Ishikawa (cell line): Measurements from ENCODE around the gene MORN4.

Experiments used
- CEBPB ChIP-seq: IDR thresholded peaks from 2 replicates; pipeline ENCODE4 v1.6.1; 2012
- CREB1 ChIP-seq: IDR thresholded peaks from 2 replicates; pipeline ENCODE4 v1.6.1; 2012; ENCODE audit warnings: low read depth
- EGR1 ChIP-seq: IDR thresholded peaks from 2 replicates; pipeline ENCODE4 v1.6.1; 2012
- EP300 ChIP-seq: IDR thresholded peaks from 2 replicates; pipeline ENCODE4 v1.6.1; 2012; ENCODE audit warnings: borderline replicate concordance
- FOXM1 ChIP-seq: IDR thresholded peaks from 2 replicates; pipeline ENCODE4 v1.6.1; 2012; ENCODE audit warnings: low read depth, borderline replicate concordance
- MAX ChIP-seq: IDR thresholded peaks from 2 replicates; pipeline ENCODE4 v1.6.1; 2012
- NFIC ChIP-seq: IDR thresholded peaks from 2 replicates; pipeline ENCODE4 v1.6.1; 2012
- RAD21 ChIP-seq: IDR thresholded peaks from 2 replicates; pipeline ENCODE4 v1.6.1; 2012; ENCODE audit warnings: low read depth
- REST ChIP-seq: IDR thresholded peaks from 2 replicates; pipeline ENCODE4 v1.6.1; 2012; ENCODE audit warnings: low read depth, mild to moderate bottlenecking
- TAF1 ChIP-seq: IDR thresholded peaks from 2 replicates; pipeline ENCODE4 v1.6.1; 2012; ENCODE audit warnings: low read depth, mild to moderate bottlenecking
- TCF12 ChIP-seq: IDR thresholded peaks from 2 replicates; pipeline ENCODE4 v1.6.1; 2012; ENCODE audit warnings: low read depth
- TEAD4 ChIP-seq: IDR thresholded peaks from 2 replicates; pipeline ENCODE4 v1.6.1; 2012
- USF1 ChIP-seq: IDR thresholded peaks from 2 replicates; pipeline ENCODE4 v1.6.1; 2012
- YY1 ChIP-seq: IDR thresholded peaks from 2 replicates; pipeline ENCODE4 v1.6.1; 2012; ENCODE audit warnings: low read depth
- ZBTB7A ChIP-seq: IDR thresholded peaks from 2 replicates; pipeline ENCODE4 v1.6.1; 2012; ENCODE audit warnings: low read depth

The MORN4 gene

GRCh38 chr10:97644936-97645335 lies 11.6 kb upstream of the MORN4 start:
- TF ChIP-seq CREB1 (no peak), NFIC (no peak), EP300 (no peak), TAF1 (no peak), FOXM1 (no peak), CEBPB (no peak), REST (no peak), USF1 (no peak), ZBTB7A (no peak), YY1 (no peak), EGR1 (no peak), TCF12 (no peak), MAX (no peak), TEAD4 (no peak), RAD21 (no peak)

- no peak for TF ChIP-seq RAD21
- no peak for TF ChIP-seq ZBTB7A
- no peak for TF ChIP-seq EGR1
- no peak for TF ChIP-seq CEBPB
- TF ChIP-seq REST, result no peak
- no peak for TF ChIP-seq TEAD4
- TF ChIP-seq FOXM1, result no peak
- TF ChIP-seq NFIC, result no peak
- no peak for TF ChIP-seq MAX
- no peak for TF ChIP-seq YY1
- TF ChIP-seq TAF1, result no peak
- no peak for TF ChIP-seq EP300
- TF ChIP-seq CREB1, result no peak
- TF ChIP-seq USF1, result no peak
- no peak for TF ChIP-seq TCF12
Observed at GRCh38 chr10:97643441-97643985, 10.2 kb upstream of the MORN4 start.

- TF ChIP-seq FOXM1 (no peak), EP300 (no peak; the same call in 1 of the 2 replicates), REST (peak; percentile 27; the same call in 1 of the 2 replicates), CEBPB (no peak), CREB1 (no peak), EGR1 (peak; percentile 69), NFIC (no peak), TEAD4 (no peak), RAD21 (no peak), YY1 (no peak), USF1 (no peak), TCF12 (no peak), MAX (no peak)
Observed at GRCh38 chr10:97640868-97641811, 7.8 kb upstream of the MORN4 start.
